IMR-90 (cell line): ENCODE data around the gene UNC93B1. TPM values are rescaled to one million over a fixed set of nuclear protein-coding genes. Genes with fewer than 3 reads are reported as not detected.

Experiments used
- ATAC-seq: fragments of 200-7000 bp; cut with Tn5 transposase; 2 replicates; pipeline ENCODE4 v1.9.1; 2020; ENCODE audit warnings: low read depth, mild to moderate bottlenecking, moderate library complexity
- BruUV-seq: library from RNA; stranded (reverse); fragments of 400-500 nt; replicated peaks from 2 replicates; lab custom pipeline; 2021; lab: Mats Ljungman, UMichigan
- CTCF ChIA-PET: fragments of 300-600 bp; formaldehyde crosslinking; extraction: SDS; loops from one replicate; lab custom pipeline; 2021; ENCODE audit warnings: antibody characterized with exemption; lab: Yijun Ruan, JAX
- POLR2A ChIA-PET: fragments of 300-600 bp; sonication (Branson Sonifier 250); formaldehyde crosslinking; loops from one replicate; lab custom pipeline; 2022; ENCODE audit warnings: antibody characterized with exemption; ENCODE audit not compliant: unreplicated experiment; lab: Charles Lee
- DNase-seq: peaks from one replicate; pipeline ENCODE4 v3.0.0; 2013
- H2AFZ ChIP-seq: replicated peaks from 2 replicates; pipeline ENCODE3; 2013; ENCODE audit warnings: low read length, mild to moderate bottlenecking; ENCODE audit not compliant: poor library complexity
- H2AK5ac ChIP-seq: 2 replicates; pipeline ENCODE4 v1.6.1; 2013; ENCODE audit warnings: low read depth, low read length, inconsistent platforms
- H2AK9ac ChIP-seq: replicated peaks from 2 replicates; pipeline ENCODE3; 2013; ENCODE audit warnings: mild to moderate bottlenecking, low read depth, low read length, moderate library complexity; ENCODE audit not compliant: poor library complexity
- H2BK120ac ChIP-seq: 2 replicates; pipeline ENCODE4 v1.6.1; 2013; ENCODE audit warnings: low read depth, low read length, inconsistent platforms
- H2BK15ac ChIP-seq: 3 replicates; pipeline ENCODE4 v1.6.1; 2013; ENCODE audit warnings: low read depth, low read length, inconsistent platforms
- H2BK20ac ChIP-seq: 2 replicates; pipeline ENCODE4 v1.6.1; 2013; ENCODE audit warnings: low read depth, mild to moderate bottlenecking, inconsistent platforms, low read length, moderate library complexity
- H2BK5ac ChIP-seq: 2 replicates; pipeline ENCODE4 v1.6.1; 2013; ENCODE audit warnings: mild to moderate bottlenecking, low read depth, low read length, inconsistent platforms; ENCODE audit not compliant: poor library complexity, severe bottlenecking
- H3K14ac ChIP-seq: replicated peaks from 2 replicates; pipeline ENCODE4 v1.6.1; 2013; ENCODE audit warnings: low read depth, low read length, inconsistent platforms
- H3K18ac ChIP-seq: 2 replicates; pipeline ENCODE4 v1.6.1; 2013; ENCODE audit warnings: low read depth, low read length, control low read depth
- H3K23ac ChIP-seq: 2 replicates; pipeline ENCODE4 v1.6.1; 2013; ENCODE audit warnings: low read depth, low read length, inconsistent platforms
- H3K27ac ChIP-seq: 2 replicates; pipeline ENCODE4 v1.5.1; 2013; ENCODE audit warnings: mild to moderate bottlenecking, control low read depth, low read length; ENCODE audit not compliant: insufficient read depth
- H3K27me3 ChIP-seq: 2 replicates; pipeline ENCODE4 v1.6.1; 2013; ENCODE audit warnings: low read length; ENCODE audit not compliant: control insufficient read depth, insufficient read depth
- H3K36me3 ChIP-seq: 2 replicates; pipeline ENCODE4 v1.6.1; 2013; ENCODE audit warnings: low read length, mixed read lengths; ENCODE audit not compliant: control insufficient read depth, insufficient read depth
- H3K4ac ChIP-seq: 2 replicates; pipeline ENCODE4 v1.6.1; 2013; ENCODE audit warnings: low read depth, low read length, inconsistent platforms
- H3K4me1 ChIP-seq: 2 replicates; pipeline ENCODE4 v1.6.1; 2013; ENCODE audit warnings: low read length, mixed read lengths; ENCODE audit not compliant: control insufficient read depth, insufficient read depth
- H3K4me2 ChIP-seq: 2 replicates; pipeline ENCODE4 v1.6.1; 2013; ENCODE audit warnings: low read depth, mild to moderate bottlenecking, control low read depth, low read length, moderate library complexity
- H3K4me3 ChIP-seq: 2 replicates; pipeline ENCODE4 v1.5.1; 2013; ENCODE audit warnings: low read depth, mild to moderate bottlenecking, control low read depth, low read length, moderate library complexity; ENCODE audit not compliant: insufficient read depth
- H3K56ac ChIP-seq: 2 replicates; pipeline ENCODE4 v1.6.1; 2013; ENCODE audit warnings: low read length, inconsistent platforms; ENCODE audit not compliant: insufficient read depth; ENCODE audit errors: extremely low read depth
- H3K79me1 ChIP-seq, 2 experiments: 2 replicates each; pipeline ENCODE4 v1.6.1; 2013; ENCODE audit warnings: low read length in 2 of 2, inconsistent platforms in 1 of 2, low read depth in 1 of 2
- H3K9ac ChIP-seq: 2 replicates; pipeline ENCODE4 v1.6.1; 2013; ENCODE audit warnings: low read depth, low read length, control low read depth
- H3K9me1 ChIP-seq: 2 replicates; pipeline ENCODE4 v1.6.1; 2013; ENCODE audit warnings: low read length, inconsistent platforms; ENCODE audit not compliant: insufficient read depth
- H3K9me3 ChIP-seq: 2 replicates; pipeline ENCODE4 v1.6.1; 2013; ENCODE audit warnings: low read length; ENCODE audit not compliant: control insufficient read depth, insufficient read depth
- H4K20me1 ChIP-seq: 2 replicates; pipeline ENCODE4 v1.6.1; 2013; ENCODE audit warnings: low read length, inconsistent platforms; ENCODE audit not compliant: insufficient read depth
- H4K5ac ChIP-seq: 2 replicates; pipeline ENCODE4 v1.6.1; 2013; ENCODE audit warnings: mild to moderate bottlenecking, low read depth, low read length, control low read depth
- H4K8ac ChIP-seq, 2 experiments: 2 replicates each; pipeline ENCODE4 v1.6.1; 2013; ENCODE audit warnings: low read depth in 2 of 2, low read length in 2 of 2, control low read depth in 1 of 2, inconsistent platforms in 1 of 2
- H4K91ac ChIP-seq: 2 replicates; pipeline ENCODE4 v1.6.1; 2013; ENCODE audit warnings: low read depth, low read length, inconsistent platforms; ENCODE audit not compliant: insufficient read depth
- CEBPB ChIP-seq: IDR thresholded peaks from 2 replicates; pipeline ENCODE4 v1.6.1; 2012; ENCODE audit warnings: low read depth, low read length, improper control_type of control experiment
- CHD1 ChIP-seq: IDR thresholded peaks from 2 replicates; pipeline ENCODE4 v1.6.1; 2012; ENCODE audit warnings: low read depth, low read length, improper control_type of control experiment
- POLR2A ChIP-seq: IDR thresholded peaks from 2 replicates; pipeline ENCODE4 v1.6.1; 2012; ENCODE audit warnings: mild to moderate bottlenecking, low read depth, low read length
- RFX5 ChIP-seq: IDR thresholded peaks from 2 replicates; pipeline ENCODE4 v1.8.0; 2012; ENCODE audit warnings: low read depth, mild to moderate bottlenecking, low read length, moderate library complexity
- WGBS, 2 experiments: methylation state at CpG; one replicate each; pipeline versions ENCODE4 v1.1.5 to v1.1.7; 2013; ENCODE audit warnings: missing lambda C conversion rate in 2 of 2; ENCODE audit not compliant: insufficient read length in 1 of 2; ENCODE audit errors: extremely low coverage in 2 of 2; 5-methylcytosine and 5-hydroxymethylcytosine counted together
- dilution Hi-C: fragments of 300-500 bp; cut with HindIII; formaldehyde crosslinking; loops from one replicate; pipeline ENCODE4 v1.14.3; 2018; ENCODE audit warnings: low sequenced_read_pairs; ENCODE audit not compliant: unreplicated experiment
- in situ Hi-C: fragments of 300-500 bp; cut with MboI; formaldehyde crosslinking; loops from 3 replicates; pipeline ENCODE4 v1.14.3; 2019; ENCODE audit warnings: low sequenced_read_pairs, inconsistent platforms, mixed read lengths
- intact Hi-C: fragments of 100-400 bp; cut with micrococcal nuclease; formaldehyde crosslinking; loops from 2 replicates; pipeline ENCODE4 v1.10.0; 2022
- polyA plus RNA-seq, 3 experiments: library from polyadenylated mRNA; depleted of rRNA; stranded (reverse); fragments of >200 nt; gene quantifications; 2 replicates each; pipeline ENCODE4 v1.2.3, GENCODE V29; 2012; ENCODE audit warnings: low replicate concordance in 1 of 3
- total RNA-seq: library from RNA; depleted of rRNA; stranded (reverse); fragments of >200 nt; gene quantifications from 2 replicates; pipeline ENCODE4 v1.2.3, GENCODE V29; 2012

UNC93B1 gene
- total and polyA plus RNA-seq, 2 of the 4 experiments (the other 2 are of a cell fraction): 10.9 to 19.2 TPM

GRCh38 chr11:68053117-68053516 lies 49.2 kb upstream of the UNC93B1 start:
- H4K8ac ChIP-seq: no peak overlapping the region
- no peak overlapping the region for H3K4me2 ChIP-seq
- H3K9me3 ChIP-seq: no peaks in the 10 kb centered on the region
- H3K18ac ChIP-seq: no peak overlapping the region
- no peak overlapping the region for H3K4me3 ChIP-seq
- H4K5ac ChIP-seq: no peak overlapping the region
- no peak for ATAC-seq
- H3K9ac ChIP-seq: no peak overlapping the region
- H3K4ac ChIP-seq: no peak overlapping the region
- H3K9me1 ChIP-seq: peaks cover 4% of the 10 kb centered on the region; the same call in 1 of the 2 replicates
- no peak overlapping the region for H2AFZ ChIP-seq
- no peak overlapping the region for H3K14ac ChIP-seq
- H4K91ac ChIP-seq: no peak overlapping the region
- H2AK5ac ChIP-seq: no peak overlapping the region
- H3K23ac ChIP-seq: no peak overlapping the region
- intact Hi-C loops (no loop called here), in situ Hi-C loops (no loop called here), dilution Hi-C loops (no loop called here)
- no peak overlapping the region for H3K56ac ChIP-seq
- H4K20me1 ChIP-seq: no peaks in the 10 kb centered on the region; the same call in 1 of the 2 replicates
- POLR2A ChIA-PET: no interaction called here
- H2BK5ac ChIP-seq: no peak overlapping the region
- peaks cover 45% of the 10 kb centered on the region for H3K36me3 ChIP-seq
- H2BK20ac ChIP-seq: no peak overlapping the region
- BruUV-seq: no TSS peak
- no peaks in the 10 kb centered on the region for H3K4me1 ChIP-seq
- CTCF ChIA-PET: interaction anchor here (1.4 kb wide), 1 partner anchor 11 kb away, joined by 3 read pairs; no protein-coding TSS in a partner anchor
- H3K79me1 ChIP-seq: no peaks in the 10 kb centered on the region; a peak in 2 of 4 replicates
- peak overlapping the region; percentile 13 for H2AK9ac ChIP-seq
- TF ChIP-seq RFX5: no peak
- TF ChIP-seq CHD1: no peak
- no peak for TF ChIP-seq POLR2A
- no peak for TF ChIP-seq CEBPB
- DNase-seq: no peak
- no peaks in the 10 kb centered on the region for H3K27me3 ChIP-seq
- no peak overlapping the region for H3K27ac ChIP-seq
- 57% methylated on average over 6 of the region's 9 CpGs; no CpG with 5 or more reads in 1 of the 2 experiments for WGBS, 2 experiments
- no peak overlapping the region for H2BK120ac ChIP-seq
- H2BK15ac ChIP-seq: no peak overlapping the region
